Lower leg skin (tissue), 3 donors: ENCODE data around the gene OMA1.

ENCODE experiments used
- POLR2A ChIP-seq, 2 donors: fragments of 450-650 bp; IDR thresholded peaks; one replicate each; pipeline ENCODE4 v1.6.1; 2016 to 2017; ENCODE audit warnings: antibody characterized with exemption in 2 of 2, mild to moderate bottlenecking in 1 of 2, moderate library complexity in 1 of 2
- TF ChIP-seq, protein P1 (sequence below), 3 donors: fragments of 450-650 bp; IDR thresholded peaks; one replicate each; pipeline ENCODE4 v1.5.1; 2016; ENCODE audit warnings: antibody characterized with exemption in 3 of 3, mild to moderate bottlenecking in 3 of 3, moderate library complexity in 2 of 3

DNA sequence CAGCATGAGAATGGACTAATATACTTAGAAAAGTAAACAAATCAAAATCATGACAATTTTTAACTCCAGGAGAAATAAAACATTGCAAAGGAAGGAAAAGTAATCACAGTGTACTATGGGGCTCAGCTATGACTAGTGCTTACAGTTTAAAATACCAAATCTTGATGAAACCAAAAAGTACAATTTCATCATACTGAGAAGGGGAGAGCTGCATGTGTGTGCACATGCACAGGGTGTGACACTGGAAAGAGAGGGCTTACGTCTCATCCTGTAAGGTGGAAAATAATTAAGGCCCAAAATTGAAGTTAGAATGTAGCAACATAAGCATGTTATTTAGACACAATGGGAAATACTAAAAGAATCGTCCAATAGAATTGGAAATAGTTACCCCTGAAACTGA, 64.6 kb downstream of the OMA1 start:
- TF ChIP-seq, protein P1, sequence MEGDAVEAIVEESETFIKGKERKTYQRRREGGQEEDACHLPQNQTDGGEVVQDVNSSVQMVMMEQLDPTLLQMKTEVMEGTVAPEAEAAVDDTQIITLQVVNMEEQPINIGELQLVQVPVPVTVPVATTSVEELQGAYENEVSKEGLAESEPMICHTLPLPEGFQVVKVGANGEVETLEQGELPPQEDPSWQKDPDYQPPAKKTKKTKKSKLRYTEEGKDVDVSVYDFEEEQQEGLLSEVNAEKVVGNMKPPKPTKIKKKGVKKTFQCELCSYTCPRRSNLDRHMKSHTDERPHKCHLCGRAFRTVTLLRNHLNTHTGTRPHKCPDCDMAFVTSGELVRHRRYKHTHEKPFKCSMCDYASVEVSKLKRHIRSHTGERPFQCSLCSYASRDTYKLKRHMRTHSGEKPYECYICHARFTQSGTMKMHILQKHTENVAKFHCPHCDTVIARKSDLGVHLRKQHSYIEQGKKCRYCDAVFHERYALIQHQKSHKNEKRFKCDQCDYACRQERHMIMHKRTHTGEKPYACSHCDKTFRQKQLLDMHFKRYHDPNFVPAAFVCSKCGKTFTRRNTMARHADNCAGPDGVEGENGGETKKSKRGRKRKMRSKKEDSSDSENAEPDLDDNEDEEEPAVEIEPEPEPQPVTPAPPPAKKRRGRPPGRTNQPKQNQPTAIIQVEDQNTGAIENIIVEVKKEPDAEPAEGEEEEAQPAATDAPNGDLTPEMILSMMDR (IDR thresholded peaks at IDR 0.05) = no peak
- TF ChIP-seq POLR2A (IDR thresholded peaks at IDR 0.05) = no peak
